SU-DHL-6 (cell line): ENCODE measurements around the gene PBXIP1.

Source experiments
- EZH2phosphoT487 ChIP-seq: fragments of 200-600 bp; sonication (generic), shearing (Covaris generic); conservative IDR thresholded peaks from 2 replicates; pipeline ENCODE4 v1.6.1; 2018; ENCODE audit warnings: mild to moderate bottlenecking, antibody characterized with exemption, low read length, moderate library complexity, mixed read lengths
- TF ChIP-seq, protein P1 (sequence below): fragments of 200-600 bp; sonication (generic); IDR thresholded peaks from one replicate; pipeline ENCODE4 v1.5.1; 2017; ENCODE audit warnings: antibody characterized with exemption, mild to moderate bottlenecking, low read length, moderate library complexity; ENCODE audit not compliant: insufficient read depth, poor library complexity, severe bottlenecking

- TF ChIP-seq, protein P1, sequence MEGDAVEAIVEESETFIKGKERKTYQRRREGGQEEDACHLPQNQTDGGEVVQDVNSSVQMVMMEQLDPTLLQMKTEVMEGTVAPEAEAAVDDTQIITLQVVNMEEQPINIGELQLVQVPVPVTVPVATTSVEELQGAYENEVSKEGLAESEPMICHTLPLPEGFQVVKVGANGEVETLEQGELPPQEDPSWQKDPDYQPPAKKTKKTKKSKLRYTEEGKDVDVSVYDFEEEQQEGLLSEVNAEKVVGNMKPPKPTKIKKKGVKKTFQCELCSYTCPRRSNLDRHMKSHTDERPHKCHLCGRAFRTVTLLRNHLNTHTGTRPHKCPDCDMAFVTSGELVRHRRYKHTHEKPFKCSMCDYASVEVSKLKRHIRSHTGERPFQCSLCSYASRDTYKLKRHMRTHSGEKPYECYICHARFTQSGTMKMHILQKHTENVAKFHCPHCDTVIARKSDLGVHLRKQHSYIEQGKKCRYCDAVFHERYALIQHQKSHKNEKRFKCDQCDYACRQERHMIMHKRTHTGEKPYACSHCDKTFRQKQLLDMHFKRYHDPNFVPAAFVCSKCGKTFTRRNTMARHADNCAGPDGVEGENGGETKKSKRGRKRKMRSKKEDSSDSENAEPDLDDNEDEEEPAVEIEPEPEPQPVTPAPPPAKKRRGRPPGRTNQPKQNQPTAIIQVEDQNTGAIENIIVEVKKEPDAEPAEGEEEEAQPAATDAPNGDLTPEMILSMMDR: no peak
- TF ChIP-seq EZH2phosphoT487: no peak
These were observed 19.6 kb upstream of the PBXIP1 start for GRCh38 chr1:154975409-154976059.
